Measurements from ENCODE around the gene LGALS3BP. TPM values are rescaled to one million over a fixed set of nuclear protein-coding genes. Genes with fewer than 3 reads are reported as not detected.

The LGALS3BP gene
- total and polyA plus RNA-seq, 2 of the 13 experiments (the other 11 are each of a cell fraction or from before 2014, with no cell fraction given) = 137 to 332 TPM

- no peak for TF ChIP-seq NR2C2 (CRISPR knock-in tag; IDR thresholded peaks at IDR 0.05; ENCODE audit: borderline replicate concordance)
- TF ChIP-seq ZNF205 (CRISPR knock-in tag; IDR thresholded peaks at IDR 0.05) = no peak
- no peak for TF ChIP-seq SRSF1 (optimal IDR thresholded peaks at IDR 0.05; ENCODE audit: low read depth, low read length)
- TF ChIP-seq, protein P1, sequence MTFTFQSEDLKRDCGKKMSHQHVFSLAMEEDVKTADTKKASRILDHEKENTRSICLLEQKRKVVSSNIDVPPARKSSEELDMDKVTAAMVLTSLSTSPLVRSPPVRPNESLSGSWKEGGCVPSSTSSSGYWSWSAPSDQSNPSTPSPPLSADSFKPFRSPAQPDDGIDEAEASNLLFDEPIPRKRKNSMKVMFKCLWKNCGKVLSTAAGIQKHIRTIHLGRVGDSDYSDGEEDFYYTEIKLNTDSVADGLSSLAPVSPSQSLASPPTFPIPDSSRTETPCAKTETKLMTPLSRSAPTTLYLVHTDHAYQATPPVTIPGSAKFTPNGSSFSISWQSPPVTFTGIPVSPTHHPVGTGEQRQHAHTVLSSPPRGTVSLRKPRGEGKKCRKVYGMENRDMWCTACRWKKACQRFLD (CRISPR knock-in tag; IDR thresholded peaks at IDR 0.05; ENCODE audit: borderline replicate concordance) = no peak
- no peak for TF ChIP-seq ZBTB49 (CRISPR knock-in tag; IDR thresholded peaks at IDR 0.05; ENCODE audit: borderline replicate concordance)
- no peak for TF ChIP-seq MED1 (CRISPR knock-in tag; IDR thresholded peaks at IDR 0.05)
- TF ChIP-seq ZNF746 (CRISPR knock-in tag; IDR thresholded peaks at IDR 0.05) = no peak
- TF ChIP-seq YEATS4 (CRISPR knock-in tag; IDR thresholded peaks at IDR 0.05; ENCODE audit: borderline replicate concordance) = no peak
- peak; percentile 36 for TF ChIP-seq ZNF160 (CRISPR knock-in tag; IDR thresholded peaks at IDR 0.05)
- TF ChIP-seq ISL2 (CRISPR knock-in tag; IDR thresholded peaks at IDR 0.05) = peak; percentile 25; the same call in 1 of the 2 replicates
- peak; percentile 50; the same call in 1 of the 2 replicates for TF ChIP-seq ZNF598 (CRISPR knock-in tag; IDR thresholded peaks at IDR 0.05; ENCODE audit: borderline replicate concordance)
- TF ChIP-seq RXRA (CRISPR knock-in tag; IDR thresholded peaks at IDR 0.05) = no peak
- TF ChIP-seq, protein P2, sequence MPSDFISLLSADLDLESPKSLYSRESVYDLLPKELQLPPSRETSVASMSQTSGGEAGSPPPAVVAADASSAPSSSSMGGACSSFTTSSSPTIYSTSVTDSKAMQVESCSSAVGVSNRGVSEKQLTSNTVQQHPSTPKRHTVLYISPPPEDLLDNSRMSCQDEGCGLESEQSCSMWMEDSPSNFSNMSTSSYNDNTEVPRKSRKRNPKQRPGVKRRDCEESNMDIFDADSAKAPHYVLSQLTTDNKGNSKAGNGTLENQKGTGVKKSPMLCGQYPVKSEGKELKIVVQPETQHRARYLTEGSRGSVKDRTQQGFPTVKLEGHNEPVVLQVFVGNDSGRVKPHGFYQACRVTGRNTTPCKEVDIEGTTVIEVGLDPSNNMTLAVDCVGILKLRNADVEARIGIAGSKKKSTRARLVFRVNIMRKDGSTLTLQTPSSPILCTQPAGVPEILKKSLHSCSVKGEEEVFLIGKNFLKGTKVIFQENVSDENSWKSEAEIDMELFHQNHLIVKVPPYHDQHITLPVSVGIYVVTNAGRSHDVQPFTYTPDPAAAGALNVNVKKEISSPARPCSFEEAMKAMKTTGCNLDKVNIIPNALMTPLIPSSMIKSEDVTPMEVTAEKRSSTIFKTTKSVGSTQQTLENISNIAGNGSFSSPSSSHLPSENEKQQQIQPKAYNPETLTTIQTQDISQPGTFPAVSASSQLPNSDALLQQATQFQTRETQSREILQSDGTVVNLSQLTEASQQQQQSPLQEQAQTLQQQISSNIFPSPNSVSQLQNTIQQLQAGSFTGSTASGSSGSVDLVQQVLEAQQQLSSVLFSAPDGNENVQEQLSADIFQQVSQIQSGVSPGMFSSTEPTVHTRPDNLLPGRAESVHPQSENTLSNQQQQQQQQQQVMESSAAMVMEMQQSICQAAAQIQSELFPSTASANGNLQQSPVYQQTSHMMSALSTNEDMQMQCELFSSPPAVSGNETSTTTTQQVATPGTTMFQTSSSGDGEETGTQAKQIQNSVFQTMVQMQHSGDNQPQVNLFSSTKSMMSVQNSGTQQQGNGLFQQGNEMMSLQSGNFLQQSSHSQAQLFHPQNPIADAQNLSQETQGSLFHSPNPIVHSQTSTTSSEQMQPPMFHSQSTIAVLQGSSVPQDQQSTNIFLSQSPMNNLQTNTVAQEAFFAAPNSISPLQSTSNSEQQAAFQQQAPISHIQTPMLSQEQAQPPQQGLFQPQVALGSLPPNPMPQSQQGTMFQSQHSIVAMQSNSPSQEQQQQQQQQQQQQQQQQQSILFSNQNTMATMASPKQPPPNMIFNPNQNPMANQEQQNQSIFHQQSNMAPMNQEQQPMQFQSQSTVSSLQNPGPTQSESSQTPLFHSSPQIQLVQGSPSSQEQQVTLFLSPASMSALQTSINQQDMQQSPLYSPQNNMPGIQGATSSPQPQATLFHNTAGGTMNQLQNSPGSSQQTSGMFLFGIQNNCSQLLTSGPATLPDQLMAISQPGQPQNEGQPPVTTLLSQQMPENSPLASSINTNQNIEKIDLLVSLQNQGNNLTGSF (CRISPR knock-in tag; IDR thresholded peaks at IDR 0.05) = 0 out of 2 replicates have a peak, but pooled peaks have one; percentile 23
- 0 out of 2 replicates have a peak, but pooled peaks have one; percentile 68 for TF ChIP-seq CHCHD3 (CRISPR knock-in tag; IDR thresholded peaks at IDR 0.05)
- no peak for TF ChIP-seq ZFYVE20 (CRISPR knock-in tag; IDR thresholded peaks at IDR 0.05; ENCODE audit: borderline replicate concordance, low read depth)
- TF ChIP-seq KLF16 (CRISPR knock-in tag; IDR thresholded peaks at IDR 0.05) = 0 out of 4 replicates have a peak, but pooled peaks of 1 of the 2 experiments have one; percentile 18
- no peak for TF ChIP-seq RBAK (CRISPR knock-in tag; IDR thresholded peaks at IDR 0.05)
- TF ChIP-seq ZNF557 (CRISPR knock-in tag; IDR thresholded peaks at IDR 0.05) = 0 out of 2 replicates have a peak, but pooled peaks have one; percentile 34
- TF ChIP-seq PRPF4 (IDR thresholded peaks at IDR 0.05; ENCODE audit: low read depth, low read length, poor library complexity, severe bottlenecking) = no peak
Observed at GRCh38 chr17:79027925-79028491, 48.3 kb upstream of the LGALS3BP start (continued).

All from HepG2 (cell line).